GM18867 (cell line): Measurements from ENCODE around the gene HIVEP2.

ENCODE experiments used
- ATAC-seq: cut with Tn5 transposase; IDR thresholded peaks from one replicate; pipeline ENCODE4 v1.9.1; 2021; ENCODE audit warnings: mild to moderate bottlenecking, moderate library complexity; ENCODE audit not compliant: unreplicated experiment

Gene HIVEP2

DNA sequence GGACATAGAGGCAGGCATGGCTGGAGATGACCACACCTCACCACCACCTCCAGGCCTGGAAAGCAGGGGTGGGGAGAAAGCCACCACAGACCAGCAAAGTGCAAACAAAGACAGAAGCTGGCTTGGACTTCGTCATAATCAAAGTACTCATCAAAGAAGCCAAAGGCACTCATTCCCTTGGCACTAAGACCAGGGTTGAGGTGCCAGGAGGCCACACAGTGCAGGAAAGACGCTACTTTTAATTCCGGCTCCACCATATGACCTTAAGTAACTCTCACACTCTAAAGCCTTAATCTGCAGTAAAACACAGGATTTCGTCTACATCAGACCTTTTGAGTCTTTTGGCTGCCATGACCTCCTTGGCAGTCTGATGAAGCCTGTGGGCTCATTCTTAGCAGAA, 123.1 kb downstream of the HIVEP2 start:
- no peak for ATAC-seq

DNA sequence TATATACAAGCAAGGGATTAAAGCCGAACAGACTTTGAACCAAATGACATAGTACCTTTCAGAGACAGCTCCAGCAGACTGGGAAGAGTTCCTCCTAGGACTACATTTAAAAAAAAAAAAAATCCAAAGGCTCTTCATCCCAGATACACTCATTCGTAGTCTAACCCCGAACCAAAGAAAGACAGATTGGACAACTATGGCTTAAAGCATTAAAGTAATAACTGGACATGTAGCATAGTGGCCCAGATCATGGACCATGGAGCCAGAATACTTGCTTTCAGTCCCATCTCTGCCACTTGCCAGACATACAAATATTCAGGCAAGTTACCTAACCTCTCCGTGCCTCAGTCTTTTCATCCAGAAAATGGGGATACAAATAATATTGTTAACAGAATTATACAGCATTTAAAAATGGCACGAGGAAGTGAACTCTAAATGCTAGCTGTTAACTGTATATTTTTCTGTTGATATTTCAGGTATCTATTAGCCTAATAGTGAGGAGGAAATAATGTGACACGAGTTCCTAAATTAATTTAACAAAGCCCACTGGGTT, 123.7 kb downstream of the HIVEP2 start:
- ATAC-seq, result no peak

- no peak for ATAC-seq
These were observed 124.5 kb downstream of the HIVEP2 start for GRCh38 chr6:142820338-142821051.

DNA sequence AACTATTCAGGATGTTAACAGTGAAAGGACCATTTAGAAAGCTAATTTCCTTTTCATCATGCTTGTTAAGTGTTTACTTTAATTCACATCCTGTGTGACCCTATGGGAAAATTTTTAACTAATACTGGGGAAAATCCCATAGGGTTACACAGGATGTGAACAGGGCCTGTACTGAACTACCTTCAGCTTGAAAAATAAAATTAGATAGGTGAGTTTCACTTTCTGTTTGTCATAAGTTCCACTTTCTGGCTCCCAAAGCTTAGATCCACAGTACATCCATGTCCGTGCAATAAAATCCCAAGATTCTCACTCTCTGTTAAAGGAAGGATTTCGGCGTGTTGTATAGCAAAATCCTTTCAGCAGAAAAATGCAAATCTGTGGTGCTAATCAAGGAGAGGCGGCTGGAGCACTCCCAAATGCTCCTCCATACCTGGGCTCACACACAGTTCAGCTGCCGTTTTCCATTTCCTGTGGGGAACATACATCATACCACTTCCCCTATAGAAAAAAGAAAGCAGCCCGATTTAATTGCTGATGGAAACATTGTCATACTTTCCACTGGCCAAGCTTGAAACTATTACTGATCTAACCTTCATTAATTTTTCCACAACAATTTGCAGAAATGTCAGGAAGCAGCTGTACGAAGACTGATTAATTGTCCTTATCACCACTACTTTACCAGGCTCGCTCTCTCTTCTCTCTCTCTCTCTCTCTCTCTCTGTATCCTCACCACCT, 125.2 kb downstream of the HIVEP2 start:
- ATAC-seq, result peak; percentile 58

- no peak for ATAC-seq
These were observed 128.5 kb downstream of the HIVEP2 start for GRCh38 chr6:142816486-142816885.

GRCh38 chr6:142816031-142816430, 128.9 kb downstream of the HIVEP2 start:
- ATAC-seq, result no peak

DNA sequence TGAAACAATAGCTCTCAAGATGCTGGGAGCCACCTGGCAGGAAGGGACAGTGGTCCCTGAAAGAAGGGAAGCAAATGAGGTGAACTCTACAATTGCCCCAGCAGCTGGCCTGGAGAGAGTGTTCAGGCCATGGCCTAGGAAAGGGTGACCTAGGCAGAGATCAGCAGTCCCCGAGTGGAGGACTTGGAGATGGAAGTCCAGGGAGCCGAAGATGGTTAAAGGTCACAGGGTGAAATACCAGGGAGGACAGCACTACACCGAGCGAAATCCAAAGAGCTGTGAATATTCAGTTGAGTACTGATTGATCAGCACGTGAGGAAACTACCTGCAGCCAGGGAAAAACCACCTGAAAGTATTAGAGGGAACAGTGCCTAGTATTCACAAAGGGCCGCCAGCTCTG, 133.1 kb downstream of the HIVEP2 start:
- ATAC-seq, result no peak

DNA sequence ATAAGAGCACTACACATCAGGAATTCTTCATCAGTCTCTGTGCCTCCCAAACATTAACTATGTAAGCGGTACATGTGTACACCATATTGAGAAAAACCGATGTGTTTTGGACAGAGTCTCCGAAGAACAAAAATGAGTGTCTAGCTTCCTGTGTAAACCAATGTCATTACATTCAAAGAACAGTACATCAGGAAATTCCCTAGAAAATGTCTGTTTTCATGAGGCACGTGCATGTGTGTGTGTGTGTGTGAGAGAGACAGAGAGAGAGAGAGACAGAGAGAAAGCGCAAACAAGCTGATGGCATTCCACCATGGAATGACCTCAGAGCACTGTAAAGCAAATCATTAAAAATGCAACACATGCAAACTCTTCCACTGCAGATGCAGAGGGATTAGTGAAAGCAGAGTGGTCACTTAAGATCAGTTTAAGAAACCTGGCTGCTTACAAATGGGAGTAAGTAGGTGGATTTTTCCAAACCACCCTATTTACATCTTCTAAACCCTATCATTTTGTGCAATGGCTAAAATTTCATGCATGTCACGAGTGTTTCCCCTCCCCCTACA, 133.9 kb downstream of the HIVEP2 start:
- ATAC-seq, result no peak

- ATAC-seq, result no peak
These were observed 135.0 kb downstream of the HIVEP2 start for GRCh38 chr6:142809947-142810346.

DNA sequence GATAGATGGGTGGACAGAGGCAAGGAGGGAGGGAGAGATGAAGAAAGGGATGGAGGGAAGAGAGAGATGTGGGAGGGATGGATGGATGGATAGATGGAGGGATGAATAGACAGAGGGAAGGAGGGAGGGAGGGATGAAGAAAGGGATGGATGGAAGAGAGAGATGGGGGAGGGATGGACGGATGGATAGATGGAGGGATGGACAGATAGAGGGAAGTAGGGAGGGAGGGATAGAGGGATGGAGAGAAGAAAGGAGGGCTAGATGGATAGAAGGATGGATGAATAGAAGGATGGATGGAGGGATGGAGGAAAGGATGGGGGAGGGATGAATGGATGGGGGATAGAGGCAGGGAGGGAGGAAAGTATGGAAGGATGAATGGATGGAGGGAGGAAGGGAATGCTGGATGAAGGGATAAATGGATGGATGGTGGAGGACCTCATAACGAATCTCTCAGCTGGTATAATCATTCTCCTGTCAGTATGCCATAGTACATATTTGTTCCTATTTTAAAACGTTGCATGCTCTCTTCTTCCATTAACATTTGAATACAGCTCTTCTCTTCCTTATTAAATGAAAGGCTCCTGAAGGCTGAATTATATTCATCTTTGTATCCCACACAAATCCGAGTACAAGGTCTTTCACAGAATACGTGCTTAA, 136.4 kb downstream of the HIVEP2 start:
- ATAC-seq, result no peak

DNA sequence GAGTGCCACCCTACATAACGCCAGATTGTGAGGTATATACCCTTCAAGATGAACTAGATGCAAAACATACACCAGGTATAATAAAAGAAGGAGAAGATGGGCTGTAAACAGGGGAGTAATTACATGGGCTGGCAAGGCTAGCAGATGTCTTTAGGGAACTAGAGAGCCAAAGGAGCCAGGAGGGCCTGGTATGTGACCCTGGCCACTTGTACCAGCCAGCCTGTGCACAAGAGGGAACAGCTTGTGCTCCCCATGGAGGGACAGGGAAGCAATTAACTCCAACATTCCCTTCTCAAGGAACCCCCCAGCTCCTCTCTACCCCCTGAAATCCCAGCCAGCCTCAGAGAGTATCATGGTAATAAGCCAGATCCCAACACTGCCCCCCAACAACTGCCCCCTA, 139.9 kb downstream of the HIVEP2 start:
- no peak for ATAC-seq

DNA sequence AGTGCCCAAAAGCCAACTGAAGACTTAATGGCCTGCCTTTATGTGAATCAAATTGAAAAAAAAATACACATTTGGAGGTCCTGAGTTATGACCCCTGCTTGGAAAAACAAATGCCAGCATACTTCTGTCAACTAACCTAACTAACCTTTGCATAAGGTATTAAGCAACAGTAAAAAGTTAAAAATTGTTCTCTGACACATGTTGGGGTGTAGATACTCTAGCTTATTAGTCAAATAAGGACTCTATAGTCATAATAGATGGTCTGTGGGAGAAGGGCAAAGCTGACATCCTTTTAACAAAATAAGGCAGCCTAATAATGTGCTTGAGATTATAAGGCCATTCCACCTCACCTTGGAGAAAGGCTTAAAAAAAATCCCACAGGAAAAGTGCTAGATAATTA, 140.5 kb downstream of the HIVEP2 start:
- no peak for ATAC-seq

DNA sequence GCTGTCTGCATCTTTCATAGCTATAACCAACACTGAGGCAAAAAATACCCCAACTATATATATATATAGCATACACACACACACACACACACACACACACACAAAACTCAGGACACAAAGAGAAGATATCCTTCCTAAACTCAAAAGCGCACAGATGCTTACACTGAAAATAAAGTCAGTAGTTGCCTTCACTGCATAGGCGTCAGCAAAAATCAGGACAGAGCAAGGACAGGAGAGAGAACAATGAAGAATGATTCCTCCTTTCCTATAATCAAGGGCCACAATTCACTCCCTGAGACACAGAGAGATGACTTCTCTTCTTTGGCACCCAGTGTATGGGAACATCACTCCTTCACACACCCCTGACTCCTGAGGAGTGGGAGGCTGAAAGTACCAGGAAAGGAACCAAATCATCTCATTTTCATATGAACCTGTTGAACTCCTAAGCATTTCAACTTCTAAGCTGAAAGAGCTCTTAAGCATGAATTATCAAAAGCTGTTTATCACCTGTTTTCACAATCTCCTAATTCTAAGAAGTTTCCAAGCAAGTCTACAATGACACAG, 141.4 kb downstream of the HIVEP2 start:
- ATAC-seq, result no peak

DNA sequence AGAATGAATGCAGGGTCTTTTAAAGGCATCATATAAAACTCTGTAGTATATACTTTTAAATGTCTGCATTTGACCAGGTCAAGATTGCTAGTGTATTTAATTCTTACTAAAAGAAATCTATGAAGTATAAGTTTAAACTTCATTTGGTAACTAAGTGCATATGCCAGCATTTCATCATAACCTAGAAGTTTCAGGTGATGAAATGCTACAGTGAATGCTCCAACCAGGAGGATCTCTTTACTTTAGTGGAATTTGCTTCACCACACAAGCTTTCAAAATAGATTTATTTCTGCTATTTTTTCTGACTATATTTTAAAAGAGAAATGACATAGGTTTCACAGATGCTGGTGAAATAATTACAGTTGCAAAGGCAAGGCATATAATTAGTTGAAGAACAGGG, 141.9 kb downstream of the HIVEP2 start:
- ATAC-seq, result no peak

GRCh38 chr6:142802124-142802523, 142.9 kb downstream of the HIVEP2 start:
- no peak for ATAC-seq

DNA sequence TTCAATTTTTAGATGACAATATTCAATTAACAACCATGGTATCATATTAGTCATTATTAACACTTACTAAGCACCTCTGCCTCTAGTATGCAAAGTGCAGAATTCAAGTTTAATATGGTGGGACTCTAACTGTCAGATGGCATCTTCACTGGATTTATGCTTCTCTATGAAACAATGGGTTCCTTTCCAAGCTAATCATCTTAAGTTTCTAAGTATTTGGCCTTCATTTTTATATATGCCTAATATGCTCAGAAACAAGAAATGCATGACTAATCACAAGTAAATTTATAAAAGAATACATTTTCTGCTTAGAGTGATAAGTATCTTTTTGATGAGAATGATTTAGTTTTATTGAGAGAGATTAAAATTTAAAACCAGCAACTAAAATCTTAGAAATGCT, 144.7 kb downstream of the HIVEP2 start:
- no peak for ATAC-seq

- ATAC-seq, result no peak
These were observed 145.3 kb downstream of the HIVEP2 start for GRCh38 chr6:142799639-142800038.

DNA sequence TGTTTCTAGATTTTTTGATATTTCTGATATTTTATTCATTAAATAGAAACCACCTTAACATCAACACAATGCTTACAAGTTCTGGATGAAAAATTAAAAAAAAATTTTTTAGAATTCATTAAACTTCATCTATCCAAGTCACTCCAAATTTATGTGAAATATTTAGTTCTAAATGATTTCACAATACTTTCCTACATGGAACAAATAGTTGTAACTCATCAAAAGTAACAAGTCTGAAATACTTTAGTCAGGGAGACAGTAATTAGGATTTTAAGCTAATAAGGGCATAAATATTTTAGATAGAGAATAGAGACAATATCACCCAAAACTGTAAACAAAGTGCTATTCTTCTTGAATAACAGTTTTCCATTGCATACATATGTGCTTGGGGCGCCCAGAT, 147.8 kb downstream of the HIVEP2 start:
- ATAC-seq, result no peak

GRCh38 chr6:142796571-142796970, 148.4 kb downstream of the HIVEP2 start:
- ATAC-seq, result no peak

- ATAC-seq, result no peak
These were observed 149.0 kb downstream of the HIVEP2 start for GRCh38 chr6:142796024-142796423.

GRCh38 chr6:142794424-142794823, 150.6 kb downstream of the HIVEP2 start:
- ATAC-seq, result no peak
